K562 (cell line): ENCODE data around the gene SYNPO. TPM values are rescaled to one million over a fixed set of nuclear protein-coding genes. Genes with fewer than 3 reads are reported as not detected.

Experiments
- ATAC-seq: fragments of 200-7000 bp; cut with Tn5 transposase; 3 replicates; pipeline ENCODE4 v1.9.1; 2020; ENCODE audit warnings: moderate library complexity
- BruUV-seq: library from RNA; stranded (reverse); fragments of 400-500 nt; replicated peaks from 2 replicates; lab custom pipeline; 2021; lab: Mats Ljungman, UMichigan
- CTCF ChIA-PET: fragments of 300-600 bp; formaldehyde crosslinking; extraction: SDS; loops from one replicate; lab custom pipeline; 2021; ENCODE audit warnings: low intra/inter-chr PET ratio; lab: Yijun Ruan, JAX
- POLR2A ChIA-PET: fragments of 300-600, 350-650 bp; sonication (Branson Sonifier 250); formaldehyde crosslinking; extraction: SDS; loops from one replicate; lab custom pipeline; 2021; ENCODE audit warnings: antibody characterized with exemption, inconsistent platforms; lab: Yijun Ruan, JAX
- DNase-seq, 4 experiments: peaks; one replicate each; pipeline versions ENCODE4 v3.0.0 to v3.0.0-alpha.2; 2011 to 2018; ENCODE audit warnings: low spot score in 3 of 4, mixed read lengths in 3 of 4; ENCODE audit errors: extremely low read depth in 1 of 4
- FAIRE-seq: peaks from 2 replicates; lab custom pipeline; 2011; peaks lifted over from hg19 to GRCh38; lab: Jason Lieb, UNC
- H2AFZ ChIP-seq: 2 replicates; pipeline ENCODE4 v1.6.0; 2011; ENCODE audit warnings: low read depth, low read length, control low read depth, inconsistent platforms
- H3K27ac ChIP-seq: fragments of 200-600 bp; 3 replicates; pipeline ENCODE4 v1.8.0; 2011; ENCODE audit warnings: low read depth, mild to moderate bottlenecking, control low read depth, inconsistent platforms, low read length, moderate library complexity, mixed read lengths; ENCODE audit errors: extremely low read depth
- H3K27me3 ChIP-seq, 2 experiments: fragments of 300-600 bp in 1 of 2; 2 replicates in 1 of 2; 3 replicates in 1 of 2; pipeline versions ENCODE4 v1.6.0 to v1.8.0; 2011; ENCODE audit warnings: inconsistent platforms in 2 of 2, low read length in 2 of 2, mild to moderate bottlenecking in 1 of 2, mixed read lengths in 1 of 2, moderate library complexity in 1 of 2; ENCODE audit not compliant: control insufficient read depth in 2 of 2, insufficient read depth in 2 of 2
- H3K36me3 ChIP-seq: fragments of 300-600 bp; 3 replicates; pipeline ENCODE4 v1.8.0; 2011; ENCODE audit warnings: mild to moderate bottlenecking, low read length, inconsistent platforms; ENCODE audit not compliant: control insufficient read depth, insufficient read depth
- H3K4me1 ChIP-seq, 2 experiments: fragments of 200-600 bp in 1 of 2; replicated peaks in 1 of 2; 2 replicates in 1 of 2; 3 replicates in 1 of 2; pipeline versions ENCODE4 v1.5.1 to v1.8.0; 2011; ENCODE audit warnings: inconsistent platforms in 2 of 2, low read length in 2 of 2, mild to moderate bottlenecking in 1 of 2, mixed read lengths in 1 of 2, moderate library complexity in 1 of 2; ENCODE audit not compliant: control insufficient read depth in 2 of 2, insufficient read depth in 2 of 2
- H3K4me2 ChIP-seq: 2 replicates; pipeline ENCODE4 v1.6.1; 2011; ENCODE audit warnings: low read length, control low read depth, inconsistent platforms, mixed read lengths; ENCODE audit not compliant: insufficient read depth
- H3K4me3 ChIP-seq: fragments of 200-600 bp; sonication (generic), shearing (Covaris generic); 2 replicates; pipeline ENCODE4 v1.5.1; 2016; ENCODE audit warnings: control low read depth, inconsistent platforms
- H3K79me2 ChIP-seq: fragments of 200-600 bp; 3 replicates; pipeline ENCODE4 v1.8.0; 2011; ENCODE audit warnings: low read length, inconsistent platforms; ENCODE audit not compliant: control insufficient read depth, insufficient read depth
- H3K9ac ChIP-seq, 2 experiments: 2 replicates each; pipeline versions ENCODE4 v1.6.0 to v1.6.1; 2011; ENCODE audit warnings: low read depth in 2 of 2, low read length in 2 of 2, control low read depth in 1 of 2, inconsistent platforms in 1 of 2, mild to moderate bottlenecking in 1 of 2, mixed read lengths in 1 of 2; ENCODE audit not compliant: insufficient read depth in 1 of 2
- H3K9me1 ChIP-seq: one replicate; pipeline ENCODE4 v1.6.0; 2011; ENCODE audit warnings: inconsistent platforms, mild to moderate bottlenecking, low read length, moderate library complexity; ENCODE audit not compliant: control insufficient read depth, insufficient read depth
- H3K9me3 ChIP-seq: replicated peaks from 2 replicates; pipeline ENCODE4 v1.5.1; 2011; ENCODE audit warnings: low read depth, low read length, inconsistent platforms; ENCODE audit not compliant: control insufficient read depth, insufficient read depth
- H4K20me1 ChIP-seq: replicated peaks from 2 replicates; pipeline ENCODE4 v1.6.1; 2011; ENCODE audit warnings: low read length, inconsistent platforms, mixed read lengths; ENCODE audit not compliant: control insufficient read depth, insufficient read depth
- E2F1 ChIP-seq: sonication (generic); formaldehyde crosslinking; IDR thresholded peaks from 2 replicates; pipeline ENCODE4 v1.8.1; 2023; ENCODE audit warnings: mild to moderate bottlenecking, missing genetic modification reagents, moderate library complexity
- POLR2G ChIP-seq: fragments of 200-400 bp; formaldehyde crosslinking; IDR thresholded peaks from 2 replicates; pipeline ENCODE4 v1.6.1; 2017; ENCODE audit warnings: low read depth, mild to moderate bottlenecking, antibody characterized with exemption, low read length, moderate library complexity
- SAP30 ChIP-seq: fragments of 200-600 bp; sonication (generic); IDR thresholded peaks from 2 replicates; pipeline ENCODE4 v1.6.1; 2012; ENCODE audit warnings: borderline replicate concordance, low read depth, mild to moderate bottlenecking, moderate library complexity, low read length, control low read depth, inconsistent platforms; ENCODE audit not compliant: insufficient read depth, poor library complexity, severe bottlenecking
- SMARCC2 ChIP-seq: fragments of 450-650 bp; IDR thresholded peaks from 2 replicates; pipeline ENCODE4 v1.6.1; 2017; ENCODE audit warnings: antibody characterized with exemption, moderate library complexity, mild to moderate bottlenecking, low read depth
- TBL1XR1 ChIP-seq, 2 experiments: IDR thresholded peaks; 2 replicates each; pipeline ENCODE4 v1.6.1; 2012; ENCODE audit warnings: improper control_type of control experiment in 2 of 2, low read length in 2 of 2, mild to moderate bottlenecking in 1 of 2
- ZNF121 ChIP-seq: sonication (generic); formaldehyde crosslinking; conservative IDR thresholded peaks from 2 replicates; pipeline ENCODE4 v1.8.0; 2022; ENCODE audit warnings: missing genetic modification reagents
- ZNF282 ChIP-seq: sonication (generic); formaldehyde crosslinking; IDR thresholded peaks from 2 replicates; pipeline ENCODE4 v1.8.1; 2023; ENCODE audit warnings: missing genetic modification reagents
- ZNF699 ChIP-seq: fragments of 250-450 bp; sonication (Bioruptor Pico); IDR thresholded peaks from 2 replicates; pipeline ENCODE4 v1.8.0; 2021; ENCODE audit warnings: mild to moderate bottlenecking, moderate library complexity; ENCODE audit not compliant: insufficient replicate concordance
- WGBS: fragments of 100-300 bp; shearing (Covaris generic); methylation state at CpG from one replicate; pipeline ENCODE4 v1.1.6; 2016; ENCODE audit warnings: low coverage, mixed read lengths; ENCODE audit not compliant: insufficient coverage; ENCODE audit errors: missing lambda C conversion rate; 5-methylcytosine and 5-hydroxymethylcytosine counted together
- in situ Hi-C: fragments of 300-500 bp; cut with MboI; formaldehyde crosslinking; loops from 4 replicates; pipeline ENCODE4 v1.15.0; 2018; ENCODE audit warnings: inconsistent platforms, mixed read lengths
- intact Hi-C: fragments of 100-400 bp; cut with micrococcal nuclease; formaldehyde crosslinking; loops from 2 replicates; pipeline ENCODE4 v1.14.2; 2022
- polyA plus RNA-seq, 8 experiments: library from polyadenylated mRNA; depleted of rRNA in 4 of 8; stranded (reverse) in 5 of 8; unstranded in 3 of 8; fragments of >200 nt; fragmentation: Nextera tagmentation in 2 of 8; fragmentation: Illumina TruSeq in 1 of 8; extraction: Ambion mirVana in 2 of 8; extraction: Trizol in 1 of 8; gene quantifications; 2 replicates each; pipeline versions ENCODE4 v1.2.1 to v1.2.3, GENCODE V29; 2011 to 2014; ENCODE audit warnings: inconsistent platforms in 1 of 8, missing spikeins in 1 of 8
- total RNA-seq, 7 experiments: library from RNA; depleted of rRNA in 6 of 7; stranded (reverse); fragments of >200 nt in 6 of 7; fragmentation: Illumina TruSeq in 2 of 7; extraction: Trizol in 2 of 7; gene quantifications; 2 replicates each; pipeline versions ENCODE4 v1.2.1 to v1.2.3, GENCODE V29; 2011 to 2021; ENCODE audit warnings: low replicate concordance in 1 of 7

SYNPO gene
- total and polyA plus RNA-seq, 9 of the 15 experiments (the other 6 are each of a cell fraction or from before 2014, with no cell fraction given): 0.01 to 0.31 (median 0.03) TPM; not detected in 4

GRCh38 chr5:150616506-150616905 lies 24.0 kb upstream of the SYNPO start:
- no TSS peak for BruUV-seq
- POLR2A ChIA-PET: no interaction called here
- ATAC-seq (no peak), DNase-seq (no peak), FAIRE-seq (no peak)
- in situ Hi-C loops: no loop called here
- Histone ChIP-seq H3K4me1 (peaks cover 0 to 11% of the 10 kb centered on the region in 2 experiments; a peak in 2 of 5 replicates), H3K27me3 (peaks cover 34 to 69% of the 10 kb centered on the region in 2 experiments; a peak in 4 of 5 replicates), H3K9me1 (peaks cover 3% of the 10 kb centered on the region), H3K9ac (no peak overlapping the region), H3K4me3 (no peak overlapping the region), H3K9me3 (no peaks in the 10 kb centered on the region), H3K27ac (no peak overlapping the region), H2AFZ (no peak overlapping the region), H3K36me3 (no peaks in the 10 kb centered on the region), H3K4me2 (no peak overlapping the region), H4K20me1 (peaks cover 21% of the 10 kb centered on the region), H3K79me2 (no peaks in the 10 kb centered on the region)
- 9% methylated on average over 1 of the region's 1 CpG for WGBS
- TF ChIP-seq SAP30 (no peak), E2F1 (CRISPR knock-in tag) (no peak), ZNF282 (CRISPR knock-in tag) (no peak), POLR2G (no peak), SMARCC2 (no peak), ZNF699 (CRISPR knock-in tag) (no peak), ZNF121 (CRISPR knock-in tag) (no peak), TBL1XR1 (IDR thresholded peaks at IDR 0.05; ENCODE audit: low read length in 2 of 2) (no peak)
- intact Hi-C loops: no loop called here
- CTCF ChIA-PET: no interaction called here
